Esophagus (tissue), 2 donors: Measurements from ENCODE around the gene SNU13. TPM values are rescaled to one million over a fixed set of nuclear protein-coding genes. Genes with fewer than 3 reads are reported as not detected.
"Not testable (repeated sequence)": the region's sequence is repeated elsewhere in the genome, so short reads cannot be mapped to it uniquely, and the experiment has no call there.

Source experiments
- H3K27ac ChIP-seq, 2 donors: one replicate each; pipeline ENCODE4 v1.5.1; 2013; ENCODE audit warnings: low read depth in 2 of 2, mild to moderate bottlenecking in 2 of 2, inconsistent platforms in 1 of 2, low read length in 1 of 2, moderate library complexity in 1 of 2
- H3K27me3 ChIP-seq, 2 donors: one replicate each; pipeline ENCODE4 v1.6.1; 2013; ENCODE audit warnings: low read length in 2 of 2, control low read depth in 1 of 2, mild to moderate bottlenecking in 1 of 2; ENCODE audit not compliant: insufficient read depth in 2 of 2, control insufficient read depth in 1 of 2
- H3K36me3 ChIP-seq, 2 donors: one replicate each; pipeline ENCODE4 v1.6.1; 2013; ENCODE audit warnings: low read length in 1 of 2; ENCODE audit not compliant: control insufficient read depth in 2 of 2, insufficient read depth in 2 of 2
- H3K4me1 ChIP-seq, 2 donors: one replicate each; pipeline ENCODE4 v1.6.1; 2013; ENCODE audit warnings: low read length in 1 of 2; ENCODE audit not compliant: control insufficient read depth in 2 of 2, insufficient read depth in 2 of 2
- H3K4me3 ChIP-seq, 2 donors: one replicate each; pipeline ENCODE4 v1.5.1; 2013; ENCODE audit warnings: low read length in 2 of 2, mild to moderate bottlenecking in 2 of 2, low read depth in 1 of 2, moderate library complexity in 1 of 2
- H3K9me3 ChIP-seq, 2 donors: one replicate each; pipeline ENCODE4 v1.6.1; 2013; ENCODE audit warnings: mild to moderate bottlenecking in 2 of 2, low read depth in 1 of 2, low read length in 1 of 2, moderate library complexity in 1 of 2; ENCODE audit not compliant: control insufficient read depth in 2 of 2, insufficient read depth in 1 of 2
- WGBS, 2 donors: extraction: QIAGEN DNeasy Blood & Tissue Kit; methylation state at CpG; one replicate each; pipeline ENCODE4 v1.1.7; 2013; 5-methylcytosine and 5-hydroxymethylcytosine counted together
- polyA plus RNA-seq, 2 donors: library from polyadenylated mRNA; stranded (reverse); fragments of 200-250 nt; gene quantifications; one replicate each; pipeline ENCODE4 v1.2.3, GENCODE V29; 2013
- donor health status: healthy with polysubstance abuse.
- donor health status: Bipolar disorder and iron deficiency.

SNU13 gene
- polyA plus RNA-seq, 2 donors, result 95.9 to 110 TPM

DNA sequence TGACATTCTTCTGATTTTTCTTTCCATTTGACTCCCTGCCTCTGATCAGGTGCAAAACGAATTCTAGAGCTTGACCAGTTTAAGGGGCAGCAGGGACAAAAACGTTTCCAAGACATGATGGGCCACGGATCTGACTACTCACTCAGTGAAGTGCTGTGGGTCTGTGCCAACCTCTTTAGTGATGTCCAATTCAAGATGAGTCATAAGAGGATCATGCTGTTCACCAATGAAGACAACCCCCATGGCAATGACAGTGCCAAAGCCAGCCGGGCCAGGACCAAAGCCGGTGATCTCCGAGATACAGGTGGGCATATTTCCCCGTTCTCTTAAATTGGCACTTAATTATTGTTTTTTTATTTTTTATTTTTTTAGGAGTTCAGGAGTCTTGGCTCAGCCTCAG, 52.2 kb downstream of the SNU13 start:
- H3K27me3 ChIP-seq, result no peaks in the 10 kb centered on the region
- H3K36me3 ChIP-seq, result peaks cover 3 to 22% of the 10 kb centered on the region in 2 donors
- H3K27ac ChIP-seq, result no peak overlapping the region
- no peaks in the 10 kb centered on the region for H3K9me3 ChIP-seq
- H3K4me3 ChIP-seq, result no peak overlapping the region
- H3K4me1 ChIP-seq, result no peaks in the 10 kb centered on the region
- WGBS, 2 donors, result 44 to 57% methylated on average over 7 of the region's 7 CpGs

DNA sequence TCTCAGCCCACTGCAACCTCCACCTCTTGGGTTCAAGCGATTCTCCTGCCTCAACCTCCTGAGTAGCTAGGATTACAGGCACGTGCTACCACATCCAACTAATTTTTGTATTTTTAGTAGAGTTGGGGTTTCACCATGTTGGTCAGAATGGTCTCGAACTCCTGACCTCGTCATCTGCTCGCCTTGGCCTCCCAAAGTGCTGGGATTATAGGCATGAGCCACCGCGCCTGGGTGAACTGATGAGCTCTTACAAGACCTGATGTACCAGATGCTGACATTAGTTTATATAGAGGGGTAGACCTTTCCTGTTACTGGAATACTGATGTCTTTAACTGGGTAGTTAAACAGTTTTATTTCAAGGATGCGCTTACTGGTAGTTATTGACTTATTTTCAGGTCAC, 54.1 kb downstream of the SNU13 start:
- H3K4me3 ChIP-seq, H3K4me1 ChIP-seq, H3K27me3 ChIP-seq, H3K9me3 ChIP-seq, H3K27ac ChIP-seq: not testable (repeated sequence)
- 94% methylated on average over 8 of the region's 8 CpGs for WGBS, 2 donors
- peaks cover 3 to 20% of the 10 kb centered on the region in 2 donors for H3K36me3 ChIP-seq

DNA sequence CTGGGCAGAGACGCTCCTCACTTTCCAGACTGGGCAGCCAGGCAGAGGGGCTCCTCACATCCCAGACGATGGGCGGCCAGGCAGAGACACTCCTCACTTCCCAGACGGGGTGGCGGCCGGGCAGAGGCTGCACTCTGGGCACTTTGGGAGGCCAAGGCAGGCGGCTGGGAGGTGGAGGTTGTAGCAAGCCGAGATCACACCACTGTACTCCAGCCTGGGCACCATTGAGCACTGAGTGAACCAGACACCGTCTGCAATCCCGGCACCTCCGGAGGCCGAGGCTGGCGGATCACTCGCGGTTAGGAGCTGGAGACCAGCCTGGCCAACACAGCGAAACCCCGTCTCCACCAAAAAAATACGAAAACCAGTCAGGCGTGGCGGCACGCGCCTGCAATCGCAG, 57.1 kb downstream of the SNU13 start:
- H3K9me3 ChIP-seq, H3K27ac ChIP-seq, H3K4me3 ChIP-seq, H3K27me3 ChIP-seq, H3K4me1 ChIP-seq: not testable (repeated sequence)
- 96 to 98% methylated on average over 9 to 14 of the region's 23 CpGs for WGBS, 2 donors
- H3K36me3 ChIP-seq, result peaks cover 6 to 10% of the 10 kb centered on the region in 2 donors

DNA sequence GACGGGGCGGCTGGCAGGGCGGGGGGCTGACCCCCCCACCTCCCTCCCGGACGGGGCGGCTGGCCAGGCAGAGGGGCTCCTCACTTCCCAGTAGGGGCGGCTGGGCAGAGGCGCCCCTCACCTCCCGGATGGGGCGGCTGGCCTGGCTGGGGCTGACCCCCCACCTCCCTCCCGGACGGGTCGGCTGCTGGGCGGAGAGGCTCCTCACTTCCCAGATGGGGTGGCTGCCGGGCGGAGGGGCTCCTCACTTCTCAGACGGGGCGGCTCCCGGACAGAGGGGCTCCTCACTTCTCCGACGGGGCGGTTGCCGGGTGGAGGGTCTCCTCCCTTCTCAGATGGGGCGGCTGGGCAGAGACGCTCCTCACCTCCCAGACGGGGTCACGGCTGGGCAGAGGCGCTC, 57.6 kb downstream of the SNU13 start:
- not testable (repeated sequence) for H3K4me1 ChIP-seq, H3K27me3 ChIP-seq, H3K27ac ChIP-seq, H3K9me3 ChIP-seq, H3K4me3 ChIP-seq
- peaks cover 6 to 12% of the 10 kb centered on the region in 2 donors for H3K36me3 ChIP-seq
- WGBS, 2 donors, result 95 to 99% methylated on average over 16 to 25 of the region's 28 CpGs

DNA sequence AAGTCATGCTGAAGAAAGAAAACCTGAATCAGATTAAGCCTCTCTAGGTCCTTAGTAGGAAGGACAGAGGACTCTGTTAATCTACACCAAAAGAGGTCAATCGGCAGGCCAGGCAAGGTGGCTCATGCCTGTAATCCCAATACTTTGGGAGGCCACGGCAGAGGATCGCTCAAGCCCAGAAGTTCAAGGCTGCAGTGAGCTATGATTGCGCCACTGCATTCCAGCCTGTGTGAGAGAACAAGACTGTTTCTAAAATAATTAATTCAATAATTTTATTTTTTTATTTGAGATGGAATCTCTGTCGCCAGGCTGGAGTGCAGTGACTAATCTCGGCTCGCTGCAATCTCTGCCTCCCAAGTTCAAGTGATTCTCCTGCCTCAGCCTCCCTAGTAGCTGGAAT, 63.1 kb downstream of the SNU13 start:
- H3K27me3 ChIP-seq, result no peaks in the 10 kb centered on the region
- no peak overlapping the region for H3K4me3 ChIP-seq
- 97 to 98% methylated on average over 7 of the region's 7 CpGs for WGBS, 2 donors
- no peaks in the 10 kb centered on the region for H3K4me1 ChIP-seq
- no peak overlapping the region for H3K27ac ChIP-seq
- no peaks in the 10 kb centered on the region for H3K9me3 ChIP-seq
- H3K36me3 ChIP-seq, result peaks cover 6 to 12% of the 10 kb centered on the region in 2 donors

Other genes starting within 250 kb of the SNU13 start
- 10 to 100 TPM; 10.7 to 11.1 TPM for gene TOB2, start 242.1 kb downstream of the SNU13 start, polyA plus RNA-seq
- gene PHF5A, start 220.2 kb downstream of the SNU13 start, polyA plus RNA-seq, result 10 to 100 TPM; 41.4 to 61.8 TPM
- 10 to 100 TPM; 22.6 to 59.7 TPM for gene ACO2, start 219.8 kb downstream of the SNU13 start, polyA plus RNA-seq
- gene POLR3H, start 144.4 kb downstream of the SNU13 start, polyA plus RNA-seq, result 10 to 100 TPM; 24.3 to 25.9 TPM
- 1 to 10 TPM; 1.1 to 1.2 TPM for gene CSDC2, start 127.9 kb downstream of the SNU13 start, polyA plus RNA-seq
- gene PMM1, start 99.0 kb downstream of the SNU13 start, polyA plus RNA-seq, result 10 to 100 TPM; 76.2 to 85.4 TPM
- gene DESI1, start 67.8 kb downstream of the SNU13 start, polyA plus RNA-seq, result 10 to 100 TPM; 22.8 to 34.8 TPM
- 100 to 1,000 TPM in 1 of 2 donors, 10 to 100 TPM in 1; 75.5 to 168 TPM for gene XRCC6, start 67.6 kb downstream of the SNU13 start, polyA plus RNA-seq
- under 1 TPM; 0.36 to 0.79 TPM for gene MEI1, start 10.6 kb upstream of the SNU13 start, polyA plus RNA-seq
- gene CCDC134, start 111.8 kb upstream of the SNU13 start, polyA plus RNA-seq, result 1 to 10 TPM; 1.5 to 1.9 TPM
- gene SREBF2, start 144.2 kb upstream of the SNU13 start, polyA plus RNA-seq, result 10 to 100 TPM; 66.4 to 76.4 TPM
- under 1 TPM in 1 of 2 donors, not detected in 1; 0.07 TPM for gene SHISA8, start 226.2 kb upstream of the SNU13 start, polyA plus RNA-seq
- under 1 TPM; 0.36 to 0.47 TPM for gene TNFRSF13C, start 237.9 kb upstream of the SNU13 start, polyA plus RNA-seq